Smooth muscle cell (in vitro differentiated cells): ENCODE data around the gene HCRTR2. TPM values are rescaled to one million over a fixed set of nuclear protein-coding genes. Genes with fewer than 3 reads are reported as not detected.

Source experiments
- DNase-seq: peaks from one replicate; lab custom pipeline; 2025; ENCODE audit not compliant: unreplicated experiment; lab: John Stamatoyannopoulos, UW
- H2AFZ ChIP-seq: fragments of 200-600 bp; sonication (generic); 2 replicates; pipeline ENCODE4 v1.6.0; 2016; ENCODE audit warnings: antibody characterized with exemption, low read depth, mild to moderate bottlenecking
- H3F3A ChIP-seq: fragments of 200-600 bp; sonication (generic); 2 replicates; pipeline ENCODE4 v1.6.0; 2017; ENCODE audit warnings: antibody characterized with exemption, low read depth
- H3K27ac ChIP-seq: fragments of 200-600 bp; sonication (generic); 2 replicates; pipeline ENCODE4 v1.5.1; 2016; ENCODE audit warnings: low read depth, mild to moderate bottlenecking
- H3K27me3 ChIP-seq: fragments of 200-600 bp; sonication (generic); 2 replicates; pipeline ENCODE4 v1.6.1; 2016; ENCODE audit warnings: low read depth, mild to moderate bottlenecking
- H3K36me3 ChIP-seq: fragments of 200-600 bp; sonication (generic); 2 replicates; pipeline ENCODE4 v1.5.1; 2016; ENCODE audit warnings: low read depth
- H3K4me1 ChIP-seq: fragments of 200-600 bp; sonication (generic); 2 replicates; pipeline ENCODE4 v1.5.1; 2016; ENCODE audit warnings: low read depth
- H3K4me2 ChIP-seq: fragments of 200-600 bp; sonication (generic); 2 replicates; pipeline ENCODE4 v1.6.0; 2016; ENCODE audit warnings: mild to moderate bottlenecking
- H3K4me3 ChIP-seq: fragments of 200-600 bp; sonication (generic); 2 replicates; pipeline ENCODE4 v1.5.1; 2016; ENCODE audit warnings: mild to moderate bottlenecking
- H3K79me2 ChIP-seq: fragments of 200-600 bp; sonication (generic); 2 replicates; pipeline ENCODE4 v1.6.0; 2016; ENCODE audit warnings: low read depth, mild to moderate bottlenecking
- H3K9ac ChIP-seq: fragments of 200-600 bp; sonication (generic); 2 replicates; pipeline ENCODE4 v1.6.0; 2016; ENCODE audit warnings: low read depth
- H3K9me3 ChIP-seq: fragments of 200-600 bp; sonication (generic); replicated peaks from 2 replicates; pipeline ENCODE4 v1.5.1; 2016; ENCODE audit warnings: low read depth
- H4K20me1 ChIP-seq: fragments of 200-600 bp; sonication (generic); 2 replicates; pipeline ENCODE4 v1.6.0; 2016; ENCODE audit warnings: low read depth
- WGBS: methylation state at CpG from one replicate; pipeline ENCODE4 v1.1.7; 2016; ENCODE audit warnings: low lambda C conversion rate; 5-methylcytosine and 5-hydroxymethylcytosine counted together
- polyA plus RNA-seq: library from polyadenylated mRNA; unstranded; fragments of >200 nt; fragmentation: Nextera tagmentation; extraction: Ambion mirVana; gene quantifications from 2 replicates; pipeline ENCODE4 v1.2.1, GENCODE V29; 2016
- total RNA-seq: library from RNA; depleted of rRNA; stranded (reverse); fragments of >200 nt; gene quantifications from 2 replicates; pipeline ENCODE4 v1.2.3, GENCODE V29; 2014
- TF ChIP-seq, protein P1 (sequence below): fragments of 200-600 bp; sonication (generic); IDR thresholded peaks from 2 replicates; pipeline ENCODE4 v1.5.1; 2017; ENCODE audit warnings: borderline replicate concordance, mild to moderate bottlenecking, antibody characterized with exemption; ENCODE audit not compliant: insufficient read depth, poor library complexity, severe bottlenecking

The HCRTR2 gene
- total and polyA plus RNA-seq, 2 experiments from 2014 or later, result 0.47 to 2.4 TPM

DNA sequence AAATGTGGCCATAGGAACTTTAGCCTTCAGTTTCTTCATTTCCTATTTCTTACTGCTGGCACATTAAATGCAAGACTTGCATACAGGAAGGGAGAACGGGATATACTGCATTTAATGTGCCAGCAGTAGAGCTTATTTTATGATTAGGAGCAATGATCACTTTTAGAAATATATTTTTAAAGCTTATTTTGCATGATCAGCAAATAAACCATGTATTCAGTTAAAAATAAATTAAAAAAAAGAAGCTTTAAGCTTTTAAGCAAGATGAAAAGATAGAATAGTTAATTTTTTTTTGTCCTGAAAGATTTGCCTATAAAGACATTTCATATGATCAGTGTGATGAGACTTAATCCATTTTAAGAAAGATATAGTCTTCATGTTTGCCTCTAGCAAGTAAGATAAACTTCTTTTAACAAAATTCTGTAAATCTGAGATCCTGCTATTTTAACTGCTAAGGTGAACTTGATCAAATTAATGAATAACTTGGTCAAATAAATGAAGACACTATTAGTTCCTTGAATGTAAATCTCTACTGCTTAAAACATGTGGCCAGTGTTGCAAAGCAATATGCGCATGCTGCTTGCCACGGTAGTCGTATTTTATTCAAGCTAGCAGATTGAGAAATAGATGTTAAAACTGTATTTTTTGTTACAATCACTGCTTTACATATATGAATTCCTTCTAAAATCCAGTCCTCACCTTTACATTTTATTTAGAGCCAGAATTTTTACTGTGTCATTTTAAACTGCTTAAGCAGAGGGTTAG, 36.2 kb upstream of the HCRTR2 start:
- TF ChIP-seq, protein P1, sequence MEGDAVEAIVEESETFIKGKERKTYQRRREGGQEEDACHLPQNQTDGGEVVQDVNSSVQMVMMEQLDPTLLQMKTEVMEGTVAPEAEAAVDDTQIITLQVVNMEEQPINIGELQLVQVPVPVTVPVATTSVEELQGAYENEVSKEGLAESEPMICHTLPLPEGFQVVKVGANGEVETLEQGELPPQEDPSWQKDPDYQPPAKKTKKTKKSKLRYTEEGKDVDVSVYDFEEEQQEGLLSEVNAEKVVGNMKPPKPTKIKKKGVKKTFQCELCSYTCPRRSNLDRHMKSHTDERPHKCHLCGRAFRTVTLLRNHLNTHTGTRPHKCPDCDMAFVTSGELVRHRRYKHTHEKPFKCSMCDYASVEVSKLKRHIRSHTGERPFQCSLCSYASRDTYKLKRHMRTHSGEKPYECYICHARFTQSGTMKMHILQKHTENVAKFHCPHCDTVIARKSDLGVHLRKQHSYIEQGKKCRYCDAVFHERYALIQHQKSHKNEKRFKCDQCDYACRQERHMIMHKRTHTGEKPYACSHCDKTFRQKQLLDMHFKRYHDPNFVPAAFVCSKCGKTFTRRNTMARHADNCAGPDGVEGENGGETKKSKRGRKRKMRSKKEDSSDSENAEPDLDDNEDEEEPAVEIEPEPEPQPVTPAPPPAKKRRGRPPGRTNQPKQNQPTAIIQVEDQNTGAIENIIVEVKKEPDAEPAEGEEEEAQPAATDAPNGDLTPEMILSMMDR, result no peak
- no peak for DNase-seq
- Histone ChIP-seq H4K20me1 (no peaks in the 10 kb centered on the region), H3K4me2 (no peak overlapping the region), H3K4me1 (no peaks in the 10 kb centered on the region), H3K9me3 (no peaks in the 10 kb centered on the region), H3K9ac (no peak overlapping the region), H2AFZ (no peak overlapping the region), H3K79me2 (no peaks in the 10 kb centered on the region), H3K4me3 (no peak overlapping the region), H3K36me3 (no peaks in the 10 kb centered on the region), H3K27me3 (no peaks in the 10 kb centered on the region), H3K27ac (no peak overlapping the region), H3F3A (no peaks in the 10 kb centered on the region)
- 81% methylated on average over 4 of the region's 4 CpGs for WGBS

DNA sequence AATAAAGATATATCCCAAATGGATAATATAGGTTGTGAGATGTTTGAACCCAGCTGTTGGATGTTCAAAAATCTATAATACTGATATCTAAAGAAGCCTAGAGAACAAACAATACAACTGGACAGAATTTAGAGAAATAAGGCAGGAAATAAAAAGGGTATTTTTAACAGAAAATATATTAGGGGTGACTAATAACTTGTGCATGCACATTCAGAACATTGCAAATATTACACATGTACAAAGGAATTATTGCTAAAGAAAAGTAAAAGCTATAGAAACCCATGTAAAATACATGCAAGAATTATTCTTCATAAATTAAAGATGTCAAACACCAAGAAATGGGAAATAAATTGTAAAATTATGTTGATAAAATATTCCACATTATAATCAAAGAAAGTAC, 32.7 kb upstream of the HCRTR2 start:
- Histone ChIP-seq H3K79me2 (no peaks in the 10 kb centered on the region), H4K20me1 (no peaks in the 10 kb centered on the region), H3K4me3 (no peak overlapping the region), H3F3A (no peaks in the 10 kb centered on the region), H3K9ac (no peak overlapping the region), H3K9me3 (no peaks in the 10 kb centered on the region), H2AFZ (no peak overlapping the region), H3K4me2 (no peak overlapping the region), H3K27ac (no peak overlapping the region), H3K27me3 (no peaks in the 10 kb centered on the region), H3K36me3 (no peaks in the 10 kb centered on the region), H3K4me1 (no peaks in the 10 kb centered on the region)
- TF ChIP-seq, protein P1, result no peak
- DNase-seq, result no peak

DNA sequence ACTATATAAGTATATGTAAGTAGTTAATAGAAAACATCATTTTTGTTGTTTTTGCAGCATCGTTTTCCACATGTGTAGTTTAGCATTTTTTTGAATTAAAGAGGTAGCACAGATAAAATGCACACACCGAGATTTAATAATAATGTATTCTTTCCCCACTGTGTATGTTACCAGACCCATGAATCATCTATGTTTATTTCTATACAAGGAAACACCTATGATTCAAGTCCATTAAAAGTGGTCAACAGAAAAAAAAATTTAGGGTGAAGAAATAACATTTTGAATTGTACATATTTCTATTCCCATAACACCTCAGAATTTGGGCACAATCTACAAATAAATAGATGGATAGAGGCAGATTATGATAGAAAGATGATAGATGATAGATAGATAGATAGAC, 31.7 kb upstream of the HCRTR2 start:
- H3K36me3 ChIP-seq, result no peaks in the 10 kb centered on the region

More for the DNA sequence above, 31.7 kb upstream of the HCRTR2 start:
- Histone ChIP-seq H3K4me2 (no peak overlapping the region), H3K27me3 (no peaks in the 10 kb centered on the region), H3K9me3 (no peaks in the 10 kb centered on the region), H2AFZ (no peak overlapping the region), H3K4me1 (no peaks in the 10 kb centered on the region), H3K79me2 (no peaks in the 10 kb centered on the region), H4K20me1 (no peaks in the 10 kb centered on the region), H3K27ac (no peak overlapping the region), H3K9ac (no peak overlapping the region), H3K4me3 (no peak overlapping the region), H3F3A (no peaks in the 10 kb centered on the region)
- WGBS, result 96% methylated on average over 2 of the region's 2 CpGs
- TF ChIP-seq, protein P1, result no peak
- DNase-seq, result no peak
